Frontal cortex (tissue), 4 donors: Measurements from ENCODE around the gene C11orf68. TPM values are rescaled to one million over a fixed set of nuclear protein-coding genes. Genes with fewer than 3 reads are reported as not detected.

Experiments used
- DNase-seq, 2 donors: peaks; one replicate each; pipeline ENCODE4 v3.0.0; 2012; ENCODE audit warnings: low spot score in 2 of 2
- FAIRE-seq: peaks from 2 replicates; lab custom pipeline; 2012; peaks lifted over from hg19 to GRCh38; lab: Jason Lieb, UNC
- total RNA-seq: library from RNA; depleted of rRNA; stranded (reverse); fragments of >200 nt; gene quantifications from one replicate; pipeline ENCODE4 v1.2.3, GENCODE V29; 2014
- donor health status: control.
- donor health status: control.
- donor health status: control.

C11orf68 gene
- total RNA-seq, 1 donor from 2014 or later = 11.8 TPM

DNA sequence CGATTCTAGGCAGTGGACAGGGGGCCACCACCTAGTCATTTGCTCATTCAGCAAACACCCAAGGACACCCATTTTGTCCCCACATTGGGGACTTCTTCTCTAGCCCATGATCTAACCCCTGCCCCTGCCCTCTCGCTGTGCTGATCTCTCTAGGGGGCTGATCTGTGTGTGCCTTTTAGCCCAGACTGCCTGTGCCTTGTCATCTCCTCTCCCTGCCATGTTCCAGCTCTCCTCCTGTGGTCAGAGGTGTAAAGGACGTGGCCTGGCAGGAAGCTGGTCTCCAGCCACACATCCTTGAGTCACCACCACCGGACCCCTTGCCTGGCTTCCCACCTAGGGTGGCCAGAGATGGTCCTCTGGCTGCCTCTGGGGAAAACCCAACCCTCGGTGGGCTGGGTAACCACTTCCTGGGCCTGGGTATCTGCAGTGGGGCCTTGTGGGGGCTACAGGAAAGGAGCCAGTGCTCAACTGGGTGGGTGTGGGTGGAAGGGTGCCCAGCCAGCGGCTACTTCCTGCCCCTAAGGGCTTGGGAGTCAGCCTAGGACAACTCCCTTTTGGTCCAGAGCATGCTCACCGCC, 37.9 kb downstream of the C11orf68 start:
- FAIRE-seq (no peak), DNase-seq (no peak)

DNA sequence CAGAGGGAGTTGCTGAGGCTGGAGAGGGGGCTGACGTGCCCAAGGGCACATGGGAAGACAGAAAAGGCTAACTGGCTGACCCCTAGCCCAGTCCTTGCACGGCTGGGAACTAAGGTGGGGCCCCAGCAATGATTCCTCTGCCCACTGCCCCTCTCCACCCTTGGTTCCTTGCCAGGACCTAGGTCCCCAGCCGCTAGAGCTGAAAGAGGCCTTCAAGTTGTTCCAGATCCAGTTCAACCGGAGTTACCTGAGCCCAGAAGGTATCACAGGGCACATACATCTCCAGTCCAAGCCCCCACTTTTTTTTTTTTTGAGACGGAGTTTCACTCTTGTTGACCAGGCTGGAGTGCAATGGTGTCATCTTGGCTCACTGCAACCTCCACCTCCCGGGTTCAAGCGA, 38.8 kb downstream of the C11orf68 start:
- no peak for FAIRE-seq

GRCh38 chr11:65879617-65880016, 39.2 kb downstream of the C11orf68 start, which contains the start of gene CTSW:
Gene CTSW (plus strand): TSS chr11:65879837. CDS start chr11:65879855, 18 bp downstream.
- FAIRE-seq (no peak), DNase-seq (no peak)

More for the DNA sequence above, 38.8 kb downstream of the C11orf68 start:
- DNase-seq = no peak

- no peak for FAIRE-seq
Observed at GRCh38 chr11:65873318-65874156, 45.3 kb downstream of the C11orf68 start.

DNA sequence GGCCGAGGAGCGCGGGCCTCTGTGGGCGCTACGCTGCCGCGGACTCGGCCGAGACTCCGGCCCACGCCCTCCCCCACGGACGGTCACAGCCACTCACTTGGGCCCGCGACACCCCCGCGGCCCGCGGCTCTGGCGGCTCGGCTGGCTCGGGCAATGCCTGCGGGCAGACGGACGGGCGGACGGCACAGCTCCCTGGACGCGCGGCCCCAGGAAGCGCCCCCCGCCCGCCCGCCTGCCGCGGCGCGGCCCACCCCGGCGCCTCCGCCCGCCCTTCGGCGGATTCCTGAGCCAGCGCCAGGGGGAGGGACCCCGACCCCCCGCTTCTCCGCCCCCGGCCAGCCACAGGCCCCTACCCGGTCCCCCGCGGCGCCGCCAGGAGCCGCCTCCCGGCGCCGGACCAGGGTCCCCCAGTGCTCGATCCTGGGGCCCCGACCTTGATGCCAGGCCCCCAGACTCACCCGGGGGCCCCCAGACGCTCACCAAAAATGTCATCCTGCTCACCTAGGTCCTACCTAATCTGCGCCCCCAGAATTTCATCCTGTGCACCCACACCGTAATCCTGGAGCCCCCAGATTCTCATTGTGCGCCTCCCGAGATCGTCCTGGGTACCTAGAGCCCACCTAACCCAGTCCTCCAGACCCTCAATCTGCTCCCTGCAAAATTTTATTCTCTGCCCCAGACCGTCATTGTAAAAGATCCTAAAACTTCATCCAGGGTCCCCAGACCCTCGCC, 46.1 kb downstream of the C11orf68 start, which contains the start of gene EFEMP2:
TSS of gene EFEMP2 (minus strand) at position 215 of the 732 bp plus-strand sequence. CDS start 446 bp downstream, outside the sequence.
- DNase-seq = peak; percentile 67 to 72
- no peak for FAIRE-seq

More at GRCh38 chr11:65873318-65874156, 45.3 kb downstream of the C11orf68 start:
- peak; percentile 94 to 99 for DNase-seq

- FAIRE-seq (no peak), DNase-seq (no peak)
Observed at GRCh38 chr11:65871811-65872548, 46.9 kb downstream of the C11orf68 start.

GRCh38 chr11:65870706-65871681, 47.9 kb downstream of the C11orf68 start:
- FAIRE-seq (no peak), DNase-seq (no peak)

GRCh38 chr11:65870307-65870658, 48.6 kb downstream of the C11orf68 start:
- no peak for DNase-seq
- no peak for FAIRE-seq

GRCh38 chr11:65869643-65870306, 49.1 kb downstream of the C11orf68 start:
- DNase-seq = no peak
- FAIRE-seq = no peak

GRCh38 chr11:65868907-65869306, 50.0 kb downstream of the C11orf68 start:
- DNase-seq = no peak
- no peak for FAIRE-seq

GRCh38 chr11:65868076-65868667, 50.7 kb downstream of the C11orf68 start:
- DNase-seq (peak in 1 of 2 donors; percentile 48), FAIRE-seq (no peak)

- no peak for DNase-seq
- no peak for FAIRE-seq
Observed at GRCh38 chr11:65867284-65868071, 51.4 kb downstream of the C11orf68 start.

Other genes with a start within 250 kb of the C11orf68 start
- 61.1 TPM for gene KAT5, start 206.8 kb downstream of the C11orf68 start, total RNA-seq
- gene RNASEH2C, start 198.3 kb downstream of the C11orf68 start, total RNA-seq = 9.4 TPM
- 4.1 TPM for gene AP5B1, start 138.1 kb downstream of the C11orf68 start, total RNA-seq
- under 0.01 TPM for gene OVOL1, start 132.0 kb downstream of the C11orf68 start, total RNA-seq
- 6.1 TPM for gene SNX32, start 85.1 kb downstream of the C11orf68 start, total RNA-seq
- gene CFL1, start 60.9 kb downstream of the C11orf68 start, total RNA-seq = 613 TPM
- gene MUS81, start 58.6 kb downstream of the C11orf68 start, total RNA-seq = 42.8 TPM
- gene EFEMP2, start 46.3 kb downstream of the C11orf68 start, total RNA-seq = 13.0 TPM
- not detected for gene CTSW, start 39.2 kb downstream of the C11orf68 start, total RNA-seq
- 154 TPM for gene FIBP, start 30.6 kb downstream of the C11orf68 start, total RNA-seq
- 12.2 TPM for gene CCDC85B, start 28.4 kb downstream of the C11orf68 start, total RNA-seq
- not detected for gene FOSL1, start 18.7 kb downstream of the C11orf68 start, total RNA-seq
- 113 TPM for gene DRAP1, start 364 bp upstream of the C11orf68 start, total RNA-seq
- gene TSGA10IP, start 26.4 kb upstream of the C11orf68 start, total RNA-seq = not detected
- gene SART1, start 42.7 kb upstream of the C11orf68 start, total RNA-seq = 44.8 TPM
- 22.0 TPM for gene EIF1AD, start 83.1 kb upstream of the C11orf68 start, total RNA-seq
- gene BANF1, start 83.4 kb upstream of the C11orf68 start, total RNA-seq = 25.3 TPM
- gene CST6, start 92.9 kb upstream of the C11orf68 start, total RNA-seq = not detected
- not detected for gene CATSPER1, start 107.4 kb upstream of the C11orf68 start, total RNA-seq
- 10.6 TPM for gene GAL3ST3, start 130.1 kb upstream of the C11orf68 start, total RNA-seq
- 90.9 TPM for gene SF3B2, start 133.3 kb upstream of the C11orf68 start, total RNA-seq
- gene PACS1, start 151.2 kb upstream of the C11orf68 start, total RNA-seq = 29.3 TPM